Motor neuron (in vitro differentiated cells): Measurements from ENCODE around the gene KIRREL1. TPM values are rescaled to one million over a fixed set of nuclear protein-coding genes. Genes with fewer than 3 reads are reported as not detected.

Source experiments
- ATAC-seq, 8 experiments: fragments of 200-7000 bp; cut with Tn5 transposase; replicated peaks in 6 of 8; 2 replicates each; pipeline ENCODE4 v1.8.0; 2021; ENCODE audit warnings: mild to moderate bottlenecking in 8 of 8, moderate library complexity in 8 of 8
- H3K27ac ChIP-seq, 2 donors: fragments of 250-450 bp; sonication (Bioruptor Pico); 2 replicates each; pipeline ENCODE4 v1.9.0; 2021; ENCODE audit warnings: antibody characterized with exemption in 2 of 2, mild to moderate bottlenecking in 2 of 2, moderate library complexity in 1 of 2
- H3K4me1 ChIP-seq, 2 donors: fragments of 250-450 bp; sonication (Bioruptor Pico); replicated peaks in 1 of 2; 2 replicates each; pipeline ENCODE4 v1.6.1; 2021; ENCODE audit warnings: antibody characterized with exemption in 2 of 2, mild to moderate bottlenecking in 2 of 2, moderate library complexity in 1 of 2
- H3K4me3 ChIP-seq, 5 donors: fragments of 250-450 bp; sonication (Bioruptor Pico); 2 replicates each; pipeline ENCODE4 v1.9.0; 2021; ENCODE audit warnings: antibody characterized with exemption in 5 of 5, mild to moderate bottlenecking in 5 of 5, moderate library complexity in 4 of 5
- WGBS, 10 experiments: fragments of 450-650 bp; shearing (Covaris generic); methylation state at CpG; one replicate each; pipeline ENCODE4 v1.0.0; 2022; 5-methylcytosine and 5-hydroxymethylcytosine counted together
- in situ Hi-C, 9 experiments: fragments of 400-800 bp; cut with MboI; loops; one replicate each; pipeline ENCODE4 v1.15.0; 2021; ENCODE audit warnings: low sequenced_read_pairs in 9 of 9, low pct_unique_long_range_greater_than_20kb in 2 of 9; ENCODE audit not compliant: unreplicated experiment in 9 of 9
- total RNA-seq, 8 experiments: library from RNA; unstranded; fragments of 300-600 nt; gene quantifications; 2 replicates each; pipeline versions ENCODE4 v1.2.3 to v1.2.4, GENCODE V29; 2022

Gene KIRREL1
- total RNA-seq, 8 experiments from 2014 or later: 22.9 to 52.3 (median 35.4) TPM

GRCh38 chr1:158014731-158015320, 21.4 kb downstream of the KIRREL1 start:
- in situ Hi-C loops: no loop called here
- H3K4me3 ChIP-seq: no peak overlapping the region
- ATAC-seq: no peak
- peaks cover 50 to 67% of the 10 kb centered on the region in 2 donors for H3K4me1 ChIP-seq
- H3K27ac ChIP-seq: no peak overlapping the region
- WGBS, 10 experiments: 24 to 90% (median 55%) methylated on average over 4 to 5 of the region's 6 CpGs; no CpG with 5 or more reads in 5 of the 10 experiments

GRCh38 chr1:158016651-158017335, 23.3 kb downstream of the KIRREL1 start:
- no peak overlapping the region for H3K4me3 ChIP-seq
- in situ Hi-C loops: no loop called here
- 47 to 93% (median 73%) methylated on average over 4 to 10 of the region's 10 CpGs for WGBS, 10 experiments
- no peak overlapping the region for H3K27ac ChIP-seq
- H3K4me1 ChIP-seq: peaks cover 35 to 52% of the 10 kb centered on the region in 2 donors
- ATAC-seq: peak in 1 of 8 experiments; percentile 6

GRCh38 chr1:158017800-158018595, 24.6 kb downstream of the KIRREL1 start:
- Histone ChIP-seq H3K4me1 (peaks cover 35 to 50% of the 10 kb centered on the region in 2 donors), H3K27ac (no peak overlapping the region), H3K4me3 (no peak overlapping the region)
- ATAC-seq: no peak
- WGBS, 10 experiments: 29 to 97% (median 77%) methylated on average over 1 to 4 of the region's 4 CpGs; no CpG with 5 or more reads in 1 of the 10 experiments
- in situ Hi-C loops: no loop called here

- ATAC-seq: peak; percentile 63 to 89 (median 74)
- in situ Hi-C loops: no loop called here
- Histone ChIP-seq H3K4me1 (peaks cover 22 to 38% of the 10 kb centered on the region in 2 donors), H3K27ac (no peak overlapping the region), H3K4me3 (no peak overlapping the region)
- 0 to 51% (median 33%) methylated on average over 1 to 4 of the region's 4 CpGs; no CpG with 5 or more reads in 5 of the 10 experiments for WGBS, 10 experiments
Measured at GRCh38 chr1:158019171-158019868, 25.9 kb downstream of the KIRREL1 start.

- no peak overlapping the region for H3K4me3 ChIP-seq
- WGBS, 10 experiments: 35 to 100% (median 84%) methylated on average over 1 to 4 of the region's 4 CpGs
- in situ Hi-C loops: no loop called here
- H3K4me1 ChIP-seq: peaks cover 24 to 38% of the 10 kb centered on the region in 2 donors
- H3K27ac ChIP-seq: no peak overlapping the region
- ATAC-seq: no peak
Measured at GRCh38 chr1:158020259-158020885, 26.9 kb downstream of the KIRREL1 start.

- H3K27ac ChIP-seq: no peak overlapping the region
- in situ Hi-C loops: no loop called here
- peaks cover 29 to 42% of the 10 kb centered on the region in 2 donors for H3K4me1 ChIP-seq
Measured at GRCh38 chr1:158020886-158021620, 27.6 kb downstream of the KIRREL1 start.

GRCh38 chr1:158021721-158022120, 28.3 kb downstream of the KIRREL1 start:
- 10 to 100% methylated on average over 2 of the region's 2 CpGs; no CpG with 5 or more reads in 8 of the 10 experiments for WGBS, 10 experiments
- H3K4me3 ChIP-seq: no peak overlapping the region
- peaks cover 32 to 42% of the 10 kb centered on the region in 2 donors for H3K4me1 ChIP-seq
- in situ Hi-C loops: no loop called here
- no peak overlapping the region for H3K27ac ChIP-seq
- ATAC-seq: peak in 3 of 8 experiments; percentile 10 to 42 (median 11)

More at GRCh38 chr1:158020886-158021620, 27.6 kb downstream of the KIRREL1 start:
- 0 to 96% (median 67%) methylated on average over 2 to 6 of the region's 6 CpGs; no CpG with 5 or more reads in 1 of the 10 experiments for WGBS, 10 experiments
- no peak overlapping the region for H3K4me3 ChIP-seq
- peak in 1 of 8 experiments; percentile 3 for ATAC-seq

GRCh38 chr1:158022554-158023312, 29.3 kb downstream of the KIRREL1 start:
- Histone ChIP-seq H3K27ac (no peak overlapping the region), H3K4me3 (no peak overlapping the region), H3K4me1 (peaks cover 36 to 41% of the 10 kb centered on the region in 2 donors)
- no peak for ATAC-seq
- WGBS, 10 experiments: 0 to 84% (median 61%) methylated on average over 1 to 7 of the region's 7 CpGs; no CpG with 5 or more reads in 1 of the 10 experiments
- in situ Hi-C loops: no loop called here

- Histone ChIP-seq H3K27ac (no peak overlapping the region), H3K4me1 (peaks cover 23 to 36% of the 10 kb centered on the region in 2 donors), H3K4me3 (no peak overlapping the region)
- in situ Hi-C loops: no loop called here
- ATAC-seq: peak in 2 of 8 experiments; percentile 15 to 26
- WGBS, 10 experiments: 59 to 91% (median 79%) methylated on average over 1 to 7 of the region's 7 CpGs; no CpG with 5 or more reads in 2 of the 10 experiments
Measured at GRCh38 chr1:158024737-158025136, 31.3 kb downstream of the KIRREL1 start.

- peak in 3 of 8 experiments; percentile 29 to 76 (median 67) for ATAC-seq
- H3K4me1 ChIP-seq: peaks cover 18 to 35% of the 10 kb centered on the region in 2 donors
- 51 to 89% (median 68%) methylated on average over 4 to 6 of the region's 6 CpGs; no CpG with 5 or more reads in 2 of the 10 experiments for WGBS, 10 experiments
- in situ Hi-C loops: no loop called here
- peak overlapping the region in 1 of 2 donors; percentile 36 for H3K27ac ChIP-seq
- H3K4me3 ChIP-seq: no peak overlapping the region
Measured at GRCh38 chr1:158025576-158026230, 32.3 kb downstream of the KIRREL1 start.

GRCh38 chr1:158026651-158027050, 33.2 kb downstream of the KIRREL1 start:
- 83 to 100% (median 100%) methylated on average over 1 of the region's 1 CpG; no CpG with 5 or more reads in 4 of the 10 experiments for WGBS, 10 experiments

More at GRCh38 chr1:158026651-158027050, 33.2 kb downstream of the KIRREL1 start:
- no peak for ATAC-seq
- Histone ChIP-seq H3K27ac (no peak overlapping the region), H3K4me3 (no peak overlapping the region), H3K4me1 (peaks cover 18 to 35% of the 10 kb centered on the region in 2 donors)
- in situ Hi-C loops: no loop called here
